EL (cell line): ENCODE data around the gene TMEM109.

Experiments
- DNase-seq: peaks from one replicate; pipeline ENCODE4 v3.0.0-alpha.2; 2016

TMEM109 gene

DNA sequence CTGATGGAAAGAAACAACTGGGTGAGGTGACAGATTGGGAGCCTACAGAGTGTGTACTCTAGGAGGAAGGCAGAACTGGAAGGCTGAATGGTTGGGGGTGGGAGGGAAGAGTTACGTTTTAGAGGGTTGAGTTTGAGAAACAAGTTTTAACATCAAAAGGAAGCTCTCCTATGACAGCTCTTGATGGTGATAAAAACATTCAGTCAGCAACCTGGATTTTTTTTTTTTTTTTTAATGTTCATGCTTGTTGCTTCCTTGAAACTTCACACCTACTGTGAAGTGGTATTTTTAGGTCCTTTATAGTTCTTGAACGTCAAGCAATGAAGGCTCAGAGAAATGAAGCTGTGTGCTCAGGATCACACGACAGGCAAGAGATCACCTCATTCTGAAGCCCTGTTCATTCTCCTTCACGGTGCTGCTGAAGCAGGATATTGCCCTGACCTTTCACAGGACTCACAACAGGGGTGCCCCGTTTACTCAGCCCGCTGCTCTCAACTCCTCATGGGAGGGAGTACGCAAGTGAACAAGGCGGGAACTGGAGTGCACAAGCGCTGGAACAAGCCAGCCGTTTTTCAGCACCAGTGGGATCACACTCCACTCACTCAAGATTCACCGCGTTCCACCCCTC, 1.6 kb upstream of the TMEM109 start:
- DNase-seq, result no peak

DNA sequence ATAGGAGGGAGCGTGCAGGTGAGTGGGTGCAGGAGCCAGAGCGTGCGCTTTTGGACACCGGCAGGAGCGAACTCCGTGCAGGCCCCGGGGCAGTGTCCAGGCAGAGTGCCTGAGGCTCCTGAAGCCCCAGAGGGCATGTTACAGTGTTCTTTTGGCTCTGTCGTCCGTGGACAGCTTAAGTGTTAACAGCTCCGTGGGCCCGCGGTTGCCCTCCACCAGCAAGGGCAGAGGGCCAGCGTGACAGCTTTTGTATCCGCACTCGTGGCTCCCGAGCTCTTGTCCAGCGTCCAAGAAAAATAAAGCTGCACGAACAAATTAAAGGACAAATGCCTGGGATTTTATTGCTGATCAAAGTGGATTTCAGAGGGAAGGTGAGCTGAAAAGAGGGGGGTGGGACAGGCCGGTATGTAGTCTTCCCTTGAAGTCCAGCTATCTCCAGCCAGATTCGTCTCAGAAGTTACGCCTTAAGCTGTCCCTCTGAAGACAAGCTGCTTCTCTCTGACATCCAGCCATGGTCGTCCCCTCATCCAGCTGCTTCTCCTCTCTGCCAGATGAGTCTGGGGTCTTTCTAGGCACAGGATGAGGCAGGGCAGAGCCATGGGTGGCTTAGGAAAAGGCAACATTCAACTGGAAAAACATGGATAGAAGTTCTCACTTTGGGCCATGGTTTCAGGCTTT, 968 bp upstream of the TMEM109 start:
- no peak for DNase-seq

DNA sequence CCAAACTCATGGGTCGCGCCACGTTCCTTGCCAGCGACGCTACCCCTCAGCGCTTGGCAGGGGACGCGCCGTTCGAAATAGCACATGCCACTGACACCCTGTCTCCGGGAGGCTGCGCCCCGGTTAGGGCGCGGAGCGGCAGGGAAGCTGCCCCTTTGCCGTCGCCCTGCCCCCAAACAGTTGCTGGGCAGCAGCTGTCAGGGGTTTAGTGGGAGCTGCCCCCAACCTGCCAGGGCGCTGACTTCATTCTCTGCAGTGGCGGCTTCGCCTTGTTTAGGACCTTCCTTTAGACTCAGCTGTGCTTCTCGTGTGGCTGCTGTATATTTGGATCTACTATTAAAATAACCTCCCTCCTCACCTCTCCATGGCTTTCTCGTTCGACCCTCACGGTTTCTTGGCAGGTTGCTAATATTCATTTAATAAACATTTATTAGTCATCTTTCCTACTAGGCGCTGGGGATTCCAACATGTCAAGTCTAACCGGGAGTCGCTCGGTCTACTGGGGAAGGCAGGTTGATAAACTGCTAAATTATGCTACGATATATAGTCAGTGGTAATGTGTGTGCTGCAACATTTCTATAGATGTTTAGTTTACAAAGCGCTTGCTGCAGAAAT, 782 bp downstream of the TMEM109 start:
- DNase-seq, result peak; percentile 53

GRCh38 chr11:60915248-60915914, 1.4 kb downstream of the TMEM109 start:
- peak; percentile 84 for DNase-seq

DNA sequence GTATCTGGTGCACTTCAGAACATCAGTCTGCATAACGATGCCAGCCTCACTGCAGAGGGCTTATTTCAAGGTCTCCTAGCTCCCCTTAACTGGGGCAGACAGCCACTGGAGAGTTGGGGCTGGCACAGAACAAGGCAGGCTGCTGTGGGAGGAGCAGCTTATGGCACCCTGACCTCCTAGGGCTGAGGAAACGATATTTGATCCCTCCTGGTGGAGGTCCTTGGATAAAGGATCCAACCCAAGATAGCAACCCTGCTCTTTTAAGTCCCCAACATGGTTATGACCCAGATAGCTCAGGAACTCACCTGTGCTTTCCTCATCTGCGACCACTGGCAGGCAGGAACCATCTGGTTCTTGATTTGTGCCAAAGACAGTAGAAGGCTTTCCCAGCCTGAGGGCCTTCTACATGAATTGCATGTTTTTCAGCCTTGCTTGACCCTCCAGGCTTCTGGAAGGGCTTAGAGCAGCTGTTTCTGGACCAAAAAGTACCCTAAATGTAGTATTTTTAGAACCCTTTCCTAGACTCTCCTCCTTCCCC, 2.8 kb downstream of the TMEM109 start:
- DNase-seq, result no peak

- DNase-seq, result no peak
Observed at GRCh38 chr11:60917267-60917666, 3.3 kb downstream of the TMEM109 start.

DNA sequence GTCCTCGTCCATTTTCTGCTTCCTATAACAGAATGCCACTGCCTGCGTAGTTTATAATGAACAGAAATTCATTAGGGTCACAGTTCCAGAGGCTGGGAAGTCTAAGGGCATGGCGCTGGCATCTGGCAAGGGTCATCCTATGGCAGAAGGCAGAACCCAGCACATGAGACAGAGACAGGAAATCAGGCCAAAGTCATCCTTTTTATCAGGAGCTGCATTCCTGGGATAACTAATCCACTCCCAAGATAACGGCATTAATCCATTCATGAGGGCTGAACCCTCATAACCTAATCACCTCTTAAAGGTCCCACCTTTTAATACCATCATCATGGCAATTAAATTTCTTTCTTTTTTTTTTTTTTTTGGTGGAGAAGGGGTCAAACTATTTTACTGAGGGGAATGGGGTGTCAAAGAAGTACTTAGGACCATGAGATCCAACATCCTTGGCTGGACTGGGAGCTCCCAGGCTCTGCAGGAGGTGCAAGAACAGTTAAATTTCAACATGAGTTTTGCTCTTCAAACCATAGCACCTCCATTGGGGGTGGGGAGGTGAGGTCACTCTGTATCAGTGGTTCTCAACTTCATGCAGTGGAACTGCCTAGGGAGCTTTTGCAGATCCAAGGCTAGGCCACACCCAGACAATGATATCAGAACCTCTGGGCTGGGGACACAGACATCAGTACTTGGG, 4.4 kb downstream of the TMEM109 start:
- DNase-seq, result no peak

- peak; percentile 72 for DNase-seq
Observed at GRCh38 chr11:60918939-60919265, 4.9 kb downstream of the TMEM109 start.

DNA sequence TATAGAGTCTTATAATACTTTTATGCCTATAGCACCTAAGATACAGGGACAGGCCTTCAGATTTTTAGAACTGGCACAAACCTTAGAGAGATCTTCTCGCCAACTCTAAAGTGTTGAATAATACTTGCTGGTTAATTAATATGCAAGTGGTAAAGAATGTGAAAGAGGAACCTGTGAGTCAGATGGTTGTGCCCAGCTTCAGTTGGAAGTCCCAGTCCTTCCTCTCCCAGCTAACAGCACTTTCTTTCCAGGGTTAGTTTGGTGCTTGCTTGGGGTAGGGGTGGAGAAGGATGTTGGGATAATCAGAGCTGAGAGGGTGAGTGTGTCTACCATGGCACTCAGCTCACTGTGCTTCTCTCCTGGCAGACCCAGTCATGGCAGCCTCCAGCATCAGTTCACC, 5.4 kb downstream of the TMEM109 start:
- DNase-seq, result no peak

DNA sequence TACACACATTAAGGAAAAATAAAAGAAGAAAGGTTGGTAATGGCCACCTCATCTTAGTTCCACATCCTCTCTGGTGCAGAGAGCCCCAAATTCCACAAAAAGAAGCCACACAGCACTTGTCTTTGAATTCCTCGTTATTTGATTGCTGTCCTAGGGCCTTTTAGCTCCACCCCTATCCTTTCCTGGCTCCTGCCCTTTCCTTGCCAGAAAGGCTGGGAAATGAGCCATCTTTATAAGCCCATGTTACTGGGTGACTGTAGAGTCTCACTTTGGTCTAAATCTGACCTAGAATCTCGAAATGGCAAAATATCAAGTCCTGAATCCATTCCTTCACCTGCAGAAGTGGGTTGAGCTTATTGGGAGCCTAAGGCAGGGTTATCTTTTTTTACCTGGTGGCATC, 6.0 kb downstream of the TMEM109 start:
- DNase-seq, result no peak

DNA sequence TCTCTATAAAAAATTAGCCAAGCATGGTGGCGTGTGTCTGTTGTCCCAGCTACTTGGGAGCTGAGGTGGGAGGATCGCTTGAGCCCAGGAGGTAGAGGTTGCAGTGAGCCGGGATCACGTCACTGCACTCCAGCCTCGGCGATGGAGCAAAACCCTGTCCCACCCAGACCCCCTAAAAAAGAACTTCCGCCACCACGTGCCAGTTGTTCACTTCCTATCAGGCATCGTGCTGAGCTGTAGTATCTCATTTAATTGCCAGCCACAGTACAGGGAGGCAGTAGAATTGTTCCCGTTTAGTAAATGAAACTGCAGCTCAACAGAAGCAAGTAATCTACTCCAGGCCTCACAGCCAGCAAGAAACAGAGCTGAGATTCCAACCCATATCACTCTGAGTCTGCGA, 7.3 kb downstream of the TMEM109 start:
- DNase-seq, result no peak

- DNase-seq, result no peak
Observed at GRCh38 chr11:60921777-60922335, 7.9 kb downstream of the TMEM109 start.

- DNase-seq, result no peak
Observed at GRCh38 chr11:60922906-60923305, 8.9 kb downstream of the TMEM109 start.

GRCh38 chr11:60923326-60923725, 9.4 kb downstream of the TMEM109 start:
- DNase-seq, result no peak

- no peak for DNase-seq
Observed at GRCh38 chr11:60923800-60924109, 9.8 kb downstream of the TMEM109 start.

- peak; percentile 75 for DNase-seq
Observed at GRCh38 chr11:60924110-60924905, 10.3 kb downstream of the TMEM109 start, which contains the start of gene TMEM132A. Gene TMEM132A (plus strand): TSS chr11:60924460. CDS start chr11:60924634, 174 bp downstream.

DNA sequence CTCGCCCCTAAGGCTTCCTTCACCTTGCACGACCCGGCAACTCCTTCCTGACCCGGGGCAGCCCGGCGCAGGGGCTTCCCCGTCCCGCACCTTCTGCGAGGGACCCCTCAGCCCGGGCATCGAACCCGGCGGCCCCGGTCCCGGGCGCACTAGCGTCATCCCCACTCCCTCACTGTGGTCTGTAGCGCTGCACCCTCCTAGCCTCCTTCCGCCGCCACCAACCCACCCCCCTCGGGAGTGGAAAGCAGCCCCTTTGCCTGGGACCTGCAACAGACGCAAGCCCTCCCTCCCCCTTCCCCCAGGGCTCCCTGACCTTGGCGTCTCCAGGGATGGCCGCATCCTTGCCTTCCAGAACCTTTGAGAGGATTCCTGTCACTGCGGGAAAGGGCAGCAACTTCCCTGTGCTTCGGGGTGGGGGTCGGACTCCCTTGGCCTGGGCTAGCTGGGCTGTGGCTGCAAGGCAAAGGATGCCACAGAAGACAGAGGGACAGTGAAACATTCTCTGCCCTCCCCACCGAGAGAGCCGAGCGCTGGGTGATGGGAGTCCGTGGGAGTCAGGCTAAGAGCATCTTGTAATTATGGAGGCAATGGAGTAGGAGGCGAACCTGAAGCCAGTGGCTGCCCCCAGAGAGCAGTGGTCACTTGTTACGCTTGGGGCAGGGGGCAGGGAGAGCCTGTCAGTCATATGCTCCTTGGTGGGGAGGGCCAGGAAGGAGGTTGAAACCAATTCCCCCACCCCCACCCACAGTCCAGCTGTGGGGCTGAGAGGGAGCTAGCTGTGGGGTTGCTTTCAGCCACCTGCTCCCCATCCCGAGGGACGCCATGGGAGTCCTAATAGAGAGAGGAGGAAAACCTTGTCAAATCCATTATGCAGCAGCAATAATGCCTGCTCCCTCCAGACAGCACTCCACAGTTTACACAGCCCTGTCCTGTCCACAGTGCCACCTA, 11.2 kb downstream of the TMEM109 start:
- no peak for DNase-seq

GRCh38 chr11:60925868-60926267, 11.9 kb downstream of the TMEM109 start:
- peak; percentile 88 for DNase-seq

DNA sequence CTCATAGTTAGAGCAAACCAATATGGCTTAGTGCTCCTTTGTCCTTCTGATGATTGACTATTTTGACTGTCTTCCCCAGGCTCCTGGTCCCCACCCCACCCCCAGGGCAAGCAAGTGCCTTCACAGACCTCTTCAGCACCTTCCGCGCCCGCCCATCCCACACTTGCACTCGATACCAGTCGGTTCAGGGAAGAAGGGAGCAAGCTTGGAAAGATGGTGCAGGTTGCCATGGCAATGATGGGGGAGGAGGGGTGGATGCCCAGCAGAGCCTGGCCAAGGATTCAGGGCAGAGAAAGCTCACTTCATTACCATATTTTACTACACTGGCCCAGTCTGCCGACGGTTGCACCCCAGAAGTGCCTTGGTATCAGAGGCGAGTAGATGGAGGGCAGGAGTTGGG, 12.5 kb downstream of the TMEM109 start:
- no peak for DNase-seq

DNA sequence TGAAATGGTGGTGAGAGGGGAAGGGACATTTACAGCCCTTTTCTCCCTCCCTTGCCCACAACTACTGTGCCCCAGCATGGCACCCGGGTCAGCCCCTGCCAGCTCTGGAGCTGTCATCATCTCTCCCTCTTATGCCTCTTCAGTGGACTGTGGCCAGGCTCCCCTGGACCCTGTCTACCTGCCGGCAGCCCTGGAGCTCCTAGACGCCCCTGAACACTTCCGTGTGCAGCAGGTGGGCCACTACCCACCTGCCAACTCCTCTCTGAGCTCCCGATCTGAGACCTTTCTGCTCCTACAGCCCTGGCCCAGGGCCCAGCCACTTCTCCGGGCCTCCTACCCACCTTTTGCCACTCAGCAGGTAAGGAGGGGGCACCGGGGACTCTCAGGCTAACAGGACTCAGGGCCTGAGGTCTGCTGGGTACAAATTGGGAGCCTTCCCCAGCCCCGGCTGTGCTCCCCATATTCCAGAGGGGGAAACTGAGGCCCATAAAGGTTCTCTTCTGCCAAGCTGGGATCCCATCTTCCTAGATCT, 13.2 kb downstream of the TMEM109 start:
- DNase-seq, result no peak

- no peak for DNase-seq
Observed at GRCh38 chr11:60927600-60927999, 13.6 kb downstream of the TMEM109 start.
